PC-9 (cell line): Measurements from ENCODE around the gene PLK5. TPM values are rescaled to one million over a fixed set of nuclear protein-coding genes. Genes with fewer than 3 reads are reported as not detected.

Source experiments
- BruUV-seq: library from RNA; stranded (reverse); fragments of 400-500 nt; replicated peaks from 2 replicates; lab custom pipeline; 2021; lab: Mats Ljungman, UMichigan
- CTCF ChIA-PET: fragments of 300-600 bp; sonication (Branson Sonifier 250); formaldehyde crosslinking; loops from one replicate; lab custom pipeline; 2022; ENCODE audit warnings: antibody characterized with exemption; lab: Charles Lee
- POLR2A ChIA-PET: fragments of 300-600 bp; sonication (Branson Sonifier 250); formaldehyde crosslinking; loops from one replicate; lab custom pipeline; 2022; ENCODE audit warnings: antibody characterized with exemption; ENCODE audit not compliant: unreplicated experiment; lab: Charles Lee
- DNase-seq, 2 experiments: peaks; one replicate each; pipeline versions ENCODE4 v3.0.0 to v3.0.0-alpha.2; 2015 to 2022; ENCODE audit warnings: mixed read lengths in 1 of 2
- H2AFZ ChIP-seq: fragments of 200-600 bp; sonication (generic); 2 replicates; pipeline ENCODE4 v1.8.1; 2017; ENCODE audit warnings: antibody characterized with exemption
- H3F3A ChIP-seq: fragments of 200-600 bp; sonication (generic); 2 replicates; pipeline ENCODE4 v1.8.1; 2017; ENCODE audit warnings: antibody characterized with exemption, mild to moderate bottlenecking, low read depth; ENCODE audit not compliant: insufficient read depth
- H3K27ac ChIP-seq: fragments of 200-600 bp; sonication (generic); 2 replicates; pipeline ENCODE4 v1.6.1; 2016; ENCODE audit warnings: mixed run types
- H3K27me3 ChIP-seq: fragments of 200-600 bp; sonication (generic); 2 replicates; pipeline ENCODE4 v1.6.1; 2016; ENCODE audit warnings: low read depth, mixed run types; ENCODE audit not compliant: insufficient read depth
- H3K36me3 ChIP-seq: fragments of 200-600 bp; sonication (generic); 2 replicates; pipeline ENCODE4 v1.6.1; 2016; ENCODE audit warnings: low read depth, mixed run types
- H3K4me1 ChIP-seq: fragments of 200-600 bp; sonication (generic); replicated peaks from 2 replicates; pipeline ENCODE4 v1.6.1; 2016; ENCODE audit warnings: mixed run types; ENCODE audit not compliant: insufficient read depth
- H3K4me2 ChIP-seq: fragments of 200-600 bp; sonication (generic); 2 replicates; pipeline ENCODE4 v1.6.1; 2017; ENCODE audit warnings: mixed run types
- H3K4me3 ChIP-seq: fragments of 200-600 bp; sonication (generic); 2 replicates; pipeline ENCODE4 v1.6.1; 2016; ENCODE audit warnings: mixed run types
- H3K79me2 ChIP-seq: fragments of 200-600 bp; sonication (generic); 2 replicates; pipeline ENCODE4 v1.6.1; 2017; ENCODE audit warnings: low read depth, mixed run types
- H3K9me2 ChIP-seq: fragments of 200-600 bp; sonication (generic); 2 replicates; pipeline ENCODE4 v1.8.1; 2017; ENCODE audit warnings: mild to moderate bottlenecking; ENCODE audit not compliant: insufficient read depth
- H3K9me3 ChIP-seq: fragments of 200-600 bp; sonication (generic); 2 replicates; pipeline ENCODE4 v1.8.1; 2016; ENCODE audit warnings: low read depth; ENCODE audit not compliant: insufficient read depth
- H4K20me1 ChIP-seq: fragments of 200-600 bp; sonication (generic); 2 replicates; pipeline ENCODE4 v1.8.1; 2017; ENCODE audit not compliant: insufficient read depth
- CTCF ChIP-seq: fragments of 200-600 bp; sonication (generic); conservative IDR thresholded peaks from 2 replicates; pipeline ENCODE4 v1.6.1; 2017; ENCODE audit warnings: mixed run types, antibody characterized with exemption, mild to moderate bottlenecking, moderate library complexity
- EZH2 ChIP-seq: fragments of 200-600 bp; sonication (generic); IDR thresholded peaks from 2 replicates; pipeline ENCODE4 v1.8.0; 2017; ENCODE audit warnings: antibody characterized with exemption, low read depth
- intact Hi-C: fragments of 100-400 bp; cut with micrococcal nuclease; formaldehyde crosslinking; loops from one replicate; pipeline ENCODE4 v1.10.0; 2022; ENCODE audit not compliant: unreplicated experiment
- total RNA-seq: library from RNA; stranded (reverse); gene quantifications from 2 replicates; pipeline ENCODE4 v1.2.3, GENCODE V29; 2021

Gene PLK5
- total RNA-seq, 1 experiment from 2014 or later, result not detected

- intact Hi-C loops, result no loop called here
- POLR2A ChIA-PET, result interaction anchor here (0.6 kb wide), 1 partner anchor 466 kb away, joined by 3 read pairs; no protein-coding TSS in a partner anchor
- TF ChIP-seq CTCF (no peak), EZH2 (no peak)
- H3K4me3 ChIP-seq, result peak overlapping the region; percentile 55; the same call in 1 of the 2 replicates
- peak in 1 of 2 experiments; percentile 70 for DNase-seq
- H3K36me3 ChIP-seq, result no peaks in the 10 kb centered on the region
- no peak overlapping the region for H3K27ac ChIP-seq
- no peaks in the 10 kb centered on the region for H3K9me3 ChIP-seq
- 0 out of 2 replicates have a peak, but pooled peaks cover 8% of the 10 kb centered on the region for H3K79me2 ChIP-seq
- no peaks in the 10 kb centered on the region for H3K9me2 ChIP-seq
- CTCF ChIA-PET, result interaction anchor here (0.6 to 0.7 kb wide), 3 partner anchors 24 to 38 kb away, joined by 3 to 7 read pairs (median 3); no protein-coding TSS in a partner anchor
- H2AFZ ChIP-seq, result no peak overlapping the region
- peaks cover 4% of the 10 kb centered on the region; the same call in 1 of the 2 replicates for H3K4me1 ChIP-seq
- H3K27me3 ChIP-seq, result no peaks in the 10 kb centered on the region
- BruUV-seq, result no TSS peak
- peaks cover 4% of the 10 kb centered on the region; the same call in 1 of the 2 replicates for H4K20me1 ChIP-seq
- H3K4me2 ChIP-seq, result peak overlapping the region; percentile 73
- H3F3A ChIP-seq, result peaks cover 5% of the 10 kb centered on the region; the same call in 1 of the 2 replicates
Observed at GRCh38 chr19:1566392-1567115, 42.7 kb downstream of the PLK5 start.

- H3K4me1 ChIP-seq, result peaks cover 4% of the 10 kb centered on the region; the same call in 1 of the 2 replicates
- TF ChIP-seq EZH2 (no peak), CTCF (no peak)
- peaks cover 4% of the 10 kb centered on the region; the same call in 1 of the 2 replicates for H4K20me1 ChIP-seq
- H3K36me3 ChIP-seq, result no peaks in the 10 kb centered on the region
- TSS peak; percentile 87 for BruUV-seq
- DNase-seq, result no peak
- H3K27ac ChIP-seq, result no peak overlapping the region
- H2AFZ ChIP-seq, result no peak overlapping the region
- 0 out of 2 replicates have a peak, but pooled peaks cover 8% of the 10 kb centered on the region for H3K79me2 ChIP-seq
- intact Hi-C loops, result no loop called here
- no peaks in the 10 kb centered on the region for H3K9me3 ChIP-seq
- H3K9me2 ChIP-seq, result no peaks in the 10 kb centered on the region
- H3K27me3 ChIP-seq, result no peaks in the 10 kb centered on the region
- peak overlapping the region; percentile 73; the same call in 1 of the 2 replicates for H3K4me2 ChIP-seq
- H3K4me3 ChIP-seq, result peak overlapping the region; percentile 55; the same call in 1 of the 2 replicates
- CTCF ChIA-PET, result no interaction called here
- POLR2A ChIA-PET, result no interaction called here
- peaks cover 5% of the 10 kb centered on the region; the same call in 1 of the 2 replicates for H3F3A ChIP-seq
Observed at GRCh38 chr19:1567116-1567847, 43.4 kb downstream of the PLK5 start.

GRCh38 chr19:1567848-1568227 lies 44.0 kb downstream of the PLK5 start:
- Histone ChIP-seq H3K36me3 (no peaks in the 10 kb centered on the region), H3K4me3 (no peak overlapping the region), H3K27me3 (no peaks in the 10 kb centered on the region), H4K20me1 (peaks cover 4% of the 10 kb centered on the region; the same call in 1 of the 2 replicates), H3K27ac (no peak overlapping the region), H3K4me2 (no peak overlapping the region), H3K9me2 (no peaks in the 10 kb centered on the region), H3K79me2 (0 out of 2 replicates have a peak, but pooled peaks cover 8% of the 10 kb centered on the region), H2AFZ (no peak overlapping the region), H3F3A (peaks cover 5% of the 10 kb centered on the region; the same call in 1 of the 2 replicates), H3K9me3 (no peaks in the 10 kb centered on the region), H3K4me1 (peaks cover 4% of the 10 kb centered on the region; the same call in 1 of the 2 replicates)
- POLR2A ChIA-PET, result no interaction called here
- no TSS peak for BruUV-seq
- CTCF ChIA-PET, result no interaction called here
- DNase-seq, result no peak
- TF ChIP-seq CTCF, result no peak
- TF ChIP-seq EZH2, result no peak
- intact Hi-C loops, result no loop called here
